ENCODE measurements around the gene PLEKHF1. TPM values are rescaled to one million over a fixed set of nuclear protein-coding genes. Genes with fewer than 3 reads are reported as not detected.

The PLEKHF1 gene
- total RNA-seq, 1 donor from 2014 or later = 44.7 TPM

DNA sequence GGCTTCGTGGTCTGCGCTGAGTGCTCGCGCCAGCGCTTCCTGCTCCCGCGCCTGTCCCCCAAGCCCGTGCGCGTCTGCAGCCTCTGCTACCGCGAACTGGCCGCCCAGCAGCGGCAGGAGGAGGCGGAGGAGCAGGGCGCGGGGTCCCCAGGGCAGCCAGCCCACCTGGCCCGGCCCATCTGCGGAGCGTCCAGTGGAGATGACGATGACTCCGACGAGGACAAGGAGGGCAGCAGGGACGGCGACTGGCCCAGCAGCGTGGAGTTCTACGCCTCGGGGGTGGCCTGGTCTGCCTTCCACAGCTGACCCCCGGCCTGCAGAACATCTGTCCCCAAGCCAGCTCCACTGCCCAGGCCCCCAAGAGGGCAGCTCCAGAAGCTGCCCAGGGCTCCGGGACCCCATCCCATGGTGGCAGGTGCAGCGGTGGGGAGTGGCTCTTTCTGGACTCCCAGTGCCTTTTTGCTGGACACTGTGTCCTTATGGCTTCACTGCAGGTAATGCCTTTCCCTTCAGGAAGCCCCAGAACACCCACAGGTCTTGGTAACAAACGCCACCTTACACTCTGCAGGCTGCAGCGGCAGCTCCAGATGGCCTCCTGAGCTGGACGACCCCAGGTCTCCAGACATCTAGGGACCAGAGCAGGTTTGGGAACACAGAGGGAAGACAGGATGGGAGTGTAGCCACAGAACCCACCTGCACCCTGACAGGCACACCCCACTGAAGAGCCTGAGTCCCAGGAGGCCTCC is 9.3 kb downstream of the PLEKHF1 start:
- ATAC-seq (no peak), DNase-seq (no peak)
- intact Hi-C loops (cut with micrococcal nuclease) = no loop called here

DNA sequence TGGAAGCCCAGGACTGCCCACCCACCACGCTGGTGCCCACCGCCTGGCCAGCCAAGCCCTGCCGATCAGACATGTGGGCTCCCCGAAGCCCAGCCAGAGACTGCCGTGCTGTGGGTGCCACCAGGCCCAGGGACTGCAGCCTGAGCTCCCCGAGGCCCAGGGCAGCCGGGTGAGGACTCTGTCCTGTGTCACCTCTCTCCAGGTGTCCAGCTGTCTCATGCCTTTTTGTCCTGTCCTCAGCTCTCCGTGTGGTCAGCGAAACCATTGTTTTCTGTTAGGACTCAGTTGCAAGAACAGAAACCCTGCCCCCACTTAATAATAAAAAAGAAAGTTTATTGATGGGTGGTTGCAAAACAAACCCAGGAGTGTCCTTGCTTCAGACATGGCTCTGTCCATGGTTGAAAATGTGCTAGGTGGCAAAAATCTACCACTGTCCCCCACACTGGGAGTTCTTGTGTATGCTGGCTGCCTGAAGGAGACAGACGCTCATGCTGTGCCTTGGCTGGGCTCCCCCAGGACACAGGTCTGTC is 9.9 kb downstream of the PLEKHF1 start:
- intact Hi-C loops (cut with micrococcal nuclease) = no loop called here
- DNase-seq = no peak
- no peak for ATAC-seq

DNA sequence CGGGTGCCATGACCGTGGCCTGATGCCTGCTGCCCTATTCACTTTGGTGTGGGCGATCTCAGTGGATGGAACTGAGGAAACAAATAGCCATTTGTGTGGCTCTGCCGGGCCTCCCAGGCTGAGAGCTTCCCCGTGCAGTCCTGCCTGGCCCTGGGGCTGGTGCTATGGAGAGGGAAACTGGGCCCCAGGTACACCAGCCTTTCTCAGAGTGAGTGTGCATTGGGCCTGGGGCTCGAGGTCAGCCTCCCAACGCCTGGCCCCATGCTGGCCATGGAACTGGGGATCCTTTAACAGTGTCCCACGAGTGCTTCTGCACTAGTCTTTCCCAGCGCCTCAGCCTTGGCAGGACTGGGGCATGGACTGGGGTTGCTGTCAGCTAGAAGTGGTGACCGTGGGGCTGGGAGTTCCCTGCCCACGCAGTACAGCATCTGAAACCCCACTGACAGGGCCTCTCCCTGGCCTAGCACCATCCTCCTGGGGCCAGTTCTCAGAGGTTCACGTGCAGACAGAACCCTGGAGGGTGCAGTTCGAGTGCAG is 10.5 kb downstream of the PLEKHF1 start:
- ATAC-seq (no peak), DNase-seq (no peak)
- intact Hi-C loops (cut with micrococcal nuclease) = no loop called here

DNA sequence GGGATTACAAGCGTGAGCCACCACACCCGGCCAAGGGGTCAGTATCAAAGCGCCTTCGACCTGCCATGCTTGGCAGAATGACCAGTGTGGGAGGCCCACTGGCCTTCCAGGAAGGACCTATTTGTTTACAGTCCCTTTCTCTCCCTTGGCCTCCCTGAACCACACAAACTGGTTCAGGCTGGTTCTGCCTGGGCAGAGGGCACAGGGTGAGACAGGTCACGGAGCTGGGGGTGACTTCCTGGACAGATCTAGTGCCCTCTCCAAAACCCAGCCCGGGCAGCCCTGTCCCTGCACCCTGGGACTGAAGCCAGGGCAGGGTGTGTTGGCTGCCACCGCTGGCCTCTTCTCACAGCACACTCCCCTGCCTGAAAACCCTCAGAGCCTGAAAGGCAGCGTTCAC is 11.3 kb downstream of the PLEKHF1 start:
- peak; percentile 68 for ATAC-seq
- intact Hi-C loops (cut with micrococcal nuclease) = no loop called here
- peak; percentile 84 for DNase-seq

DNA sequence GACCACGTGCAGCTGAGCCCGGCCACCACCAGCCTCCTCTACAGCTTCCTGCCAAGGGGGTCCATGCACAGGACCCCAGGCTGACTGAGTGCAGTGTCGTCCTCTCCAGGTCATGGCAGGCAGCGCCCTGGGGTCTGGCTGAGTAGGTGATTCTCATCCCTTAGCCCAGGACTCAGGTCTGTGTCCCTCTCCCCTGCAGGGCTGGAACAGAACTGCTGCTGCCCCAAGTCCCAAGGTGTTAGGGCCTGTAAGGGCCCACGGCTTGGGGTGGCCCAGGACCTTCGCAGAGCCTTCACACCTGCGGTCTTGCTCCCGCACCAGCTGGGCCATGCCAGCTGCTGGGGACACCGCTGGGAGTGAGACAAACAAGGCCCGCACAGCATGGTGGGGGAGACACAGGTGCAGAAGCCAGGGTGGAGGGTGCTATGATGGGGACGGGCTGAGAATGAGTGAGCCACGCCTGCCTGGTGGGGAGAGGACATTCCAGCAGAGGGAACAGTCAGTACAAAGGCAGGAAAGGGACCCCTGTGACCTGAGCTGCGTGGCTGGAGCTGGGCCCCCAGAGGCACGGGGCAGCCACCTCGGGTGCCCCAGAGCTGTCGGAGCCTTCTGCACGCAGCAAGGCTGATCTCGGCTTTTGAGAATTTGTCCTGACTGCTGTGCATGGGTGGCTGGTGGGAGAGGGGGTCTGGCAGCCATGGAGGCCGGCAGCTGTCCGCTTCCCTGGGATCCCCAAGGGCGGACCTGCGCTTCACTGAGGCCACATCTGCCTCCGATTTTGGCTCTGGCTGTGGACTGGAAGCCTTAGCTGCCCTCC is 11.9 kb downstream of the PLEKHF1 start:
- intact Hi-C loops (cut with micrococcal nuclease) = no loop called here
- ATAC-seq (peak; percentile 0), DNase-seq (no peak)

DNA sequence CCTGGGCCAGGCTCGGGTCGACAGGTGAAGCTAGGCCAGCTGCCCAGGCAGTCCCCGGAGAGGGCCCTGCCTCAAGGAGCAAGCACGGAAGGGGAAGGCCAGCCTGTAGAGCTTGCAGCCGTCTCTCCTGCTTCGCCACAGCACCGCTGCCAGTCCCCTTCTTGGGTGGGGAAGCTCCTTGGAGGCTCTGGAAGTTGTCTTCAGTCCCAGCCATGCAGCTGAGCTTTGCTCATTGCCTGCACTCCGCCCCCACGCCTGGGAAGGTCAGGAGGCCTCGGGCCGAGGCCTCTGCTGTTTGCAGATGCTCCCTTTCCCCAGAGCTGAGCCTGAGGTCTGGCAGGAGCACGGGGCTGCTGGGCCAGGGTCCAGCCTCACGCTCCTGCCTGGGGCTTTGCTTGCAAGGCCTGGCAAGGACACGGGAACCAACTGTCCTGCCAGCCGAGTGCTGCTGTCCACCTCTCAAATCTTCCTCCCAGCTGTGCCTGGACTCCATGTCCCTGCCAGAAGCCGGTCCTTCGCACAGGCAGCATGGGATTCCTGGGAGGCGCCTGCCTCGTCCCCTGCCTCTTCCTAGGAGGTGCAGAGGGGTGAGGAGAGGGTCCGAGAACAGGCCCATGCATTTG is 13.3 kb downstream of the PLEKHF1 start:
- DNase-seq (peak; percentile 93), ATAC-seq (peak; percentile 80)
- intact Hi-C loops (cut with micrococcal nuclease) = no loop called here

DNA sequence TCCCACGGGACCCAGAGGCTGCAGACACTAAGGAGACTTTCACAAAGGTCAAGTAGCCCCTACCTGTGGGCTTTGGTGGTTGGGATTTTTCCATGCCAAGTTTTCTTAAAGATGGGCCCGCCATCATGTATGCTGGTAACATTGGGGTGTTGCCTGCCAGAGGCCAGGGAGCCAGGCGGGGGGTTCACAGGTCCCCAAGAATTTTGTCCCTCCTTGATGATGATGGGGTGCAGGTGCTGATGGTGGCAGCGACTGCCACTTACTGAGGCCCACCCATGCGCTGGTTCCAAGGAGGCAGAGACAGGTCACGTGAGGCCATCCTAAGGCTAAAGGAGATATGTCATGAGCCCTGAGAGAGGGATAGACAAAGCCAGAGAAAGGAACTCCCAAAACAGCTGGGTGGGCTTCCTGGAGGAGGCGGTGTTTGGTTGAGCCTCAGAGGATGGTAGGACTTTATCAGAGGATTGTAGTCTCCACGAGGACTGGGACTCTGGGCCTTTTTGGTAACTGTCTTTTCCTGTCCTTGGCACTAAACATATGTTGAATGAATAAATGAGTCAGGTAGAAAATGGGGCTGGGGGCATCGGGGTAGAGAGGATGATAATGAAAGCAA is 14.4 kb downstream of the PLEKHF1 start:
- ATAC-seq = no peak
- intact Hi-C loops (cut with micrococcal nuclease) = no loop called here
- no peak for DNase-seq

DNA sequence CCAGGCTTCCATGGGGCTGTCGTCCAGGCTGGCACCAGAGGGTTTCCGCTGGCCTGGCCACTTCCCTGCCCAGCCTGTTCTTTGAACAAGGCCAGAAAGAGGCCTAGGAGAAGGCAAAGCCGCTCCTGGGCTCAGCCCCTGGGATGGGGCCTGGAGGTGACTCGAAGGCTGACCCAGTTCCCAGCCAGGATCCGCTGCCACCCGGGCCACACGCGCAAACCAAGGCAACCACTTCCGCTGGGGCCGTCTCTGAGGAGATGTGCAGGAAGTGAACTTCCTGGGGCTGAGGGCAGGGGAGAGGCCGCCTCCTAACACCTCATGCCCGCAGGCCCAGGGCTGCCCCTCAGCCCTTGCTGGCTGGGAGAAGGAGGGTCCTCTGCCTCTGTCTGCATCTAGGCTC is 15.2 kb downstream of the PLEKHF1 start:
- ATAC-seq = no peak
- intact Hi-C loops (cut with micrococcal nuclease) = no loop called here
- peak; percentile 66 for DNase-seq

DNA sequence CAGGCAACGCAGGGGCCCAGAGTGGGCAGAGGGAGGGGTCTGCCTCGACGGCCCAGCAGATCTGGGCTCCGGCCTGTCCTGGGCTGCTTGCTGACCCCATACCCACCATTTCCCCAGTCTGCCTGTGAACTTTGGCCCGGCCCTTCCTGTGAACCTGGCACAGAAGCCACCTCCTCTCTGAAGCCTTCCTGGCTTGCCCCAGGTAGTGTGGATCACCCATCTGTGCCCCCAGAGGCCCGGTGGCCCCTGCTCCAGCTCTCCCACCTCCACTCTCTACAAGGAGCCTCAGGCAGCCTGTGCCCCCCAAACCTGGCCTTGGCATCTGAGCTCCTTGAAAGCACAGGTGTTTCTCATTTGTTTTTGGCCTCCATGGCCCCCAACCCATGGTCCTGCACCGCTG is 15.7 kb downstream of the PLEKHF1 start:
- intact Hi-C loops (cut with micrococcal nuclease) = no loop called here
- ATAC-seq = no peak
- DNase-seq = peak; percentile 32

DNA sequence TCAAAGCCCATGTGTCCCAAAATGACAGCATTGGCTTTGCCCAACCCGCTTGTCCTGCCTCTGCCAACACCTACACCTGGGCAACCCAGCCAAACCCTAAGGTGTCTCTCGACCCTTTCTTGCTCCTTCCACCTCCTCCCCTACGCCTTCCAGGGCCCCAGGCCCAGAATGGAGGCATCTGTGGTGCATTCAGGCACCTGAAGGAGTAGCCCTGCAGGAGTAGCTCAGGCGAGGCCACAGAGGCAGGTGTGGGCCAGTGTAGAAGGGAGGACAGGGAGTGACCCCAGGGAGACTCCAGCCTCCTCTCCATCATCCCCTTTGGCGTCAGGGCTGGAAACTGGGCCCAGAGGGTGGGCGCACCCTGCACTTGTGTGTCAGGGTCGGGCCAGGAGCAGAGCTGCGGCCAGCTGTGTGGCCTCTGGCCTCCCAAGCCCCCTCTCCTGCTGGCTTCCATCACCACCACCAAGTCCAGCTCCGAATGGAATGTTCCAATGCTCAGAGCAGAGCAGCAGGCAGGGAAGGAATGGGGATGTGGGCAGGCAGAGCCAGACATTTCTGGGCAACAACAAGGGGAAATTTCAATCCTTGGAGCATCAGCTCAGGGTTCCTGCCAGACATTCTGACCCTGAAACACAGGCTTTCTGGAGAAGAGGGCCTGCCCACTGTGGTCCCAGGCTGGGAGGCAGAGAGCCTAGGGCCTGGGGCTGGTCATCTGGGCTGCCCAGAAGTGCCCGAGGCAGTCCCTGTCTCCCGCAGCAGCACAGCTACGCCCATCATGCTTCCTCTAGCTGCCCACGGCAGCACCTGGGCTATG is 16.4 kb downstream of the PLEKHF1 start:
- intact Hi-C loops (cut with micrococcal nuclease) = no loop called here
- DNase-seq (peak; percentile 47), ATAC-seq (peak; percentile 3)

DNA sequence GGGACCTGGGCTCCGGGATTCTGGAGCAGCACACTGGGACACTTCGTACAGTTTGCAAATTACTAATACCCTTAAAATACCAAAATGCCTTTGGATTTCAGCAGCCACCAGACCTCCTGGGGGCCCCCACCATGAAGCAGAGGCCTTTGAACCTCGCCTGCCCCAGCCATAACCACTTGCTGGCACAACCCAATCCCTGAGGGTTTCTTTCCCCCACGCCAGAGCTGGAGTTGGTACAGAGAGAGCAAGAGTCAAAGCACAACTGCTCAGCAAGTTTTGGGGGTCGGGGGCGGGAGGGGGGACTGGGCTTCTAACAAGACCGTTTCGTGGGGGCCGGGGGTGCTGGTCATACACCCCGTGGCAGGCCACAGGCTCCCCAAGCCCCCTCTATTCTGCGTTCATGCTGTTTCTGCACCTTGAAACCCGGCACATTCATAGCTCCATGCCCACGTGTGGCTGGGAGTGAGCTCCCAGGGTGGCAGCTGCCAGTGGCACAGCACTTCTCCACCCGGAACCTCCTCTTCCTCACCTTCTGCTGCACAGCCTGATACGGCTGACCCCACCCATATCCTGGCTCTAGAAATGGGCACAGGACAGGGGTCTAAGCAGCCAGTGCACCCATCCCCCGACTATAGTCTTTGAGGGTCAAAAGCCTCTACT is 17.1 kb downstream of the PLEKHF1 start:
- no peak for ATAC-seq
- no peak for DNase-seq
- intact Hi-C loops (cut with micrococcal nuclease) = no loop called here

DNA sequence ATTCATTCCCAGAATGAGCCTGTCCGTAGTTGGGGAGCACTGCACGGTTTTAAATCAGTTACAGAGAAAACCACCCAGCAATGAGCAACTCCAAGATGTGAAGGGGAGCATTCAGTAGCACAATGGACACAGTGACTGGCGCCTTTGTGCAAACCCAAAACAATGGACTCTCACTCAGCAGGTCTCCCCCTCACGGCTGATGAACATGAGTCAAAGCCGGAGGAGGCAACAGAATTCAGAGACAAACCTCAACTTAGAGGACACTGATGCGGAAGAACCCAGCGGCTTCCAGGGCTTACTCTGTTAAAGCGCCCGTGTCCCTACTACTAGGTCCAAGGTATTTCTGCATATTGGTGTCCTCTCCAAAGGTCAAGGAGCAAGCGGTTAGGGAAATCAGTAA is 17.7 kb downstream of the PLEKHF1 start:
- intact Hi-C loops (cut with micrococcal nuclease) = no loop called here
- no peak for DNase-seq

DNA sequence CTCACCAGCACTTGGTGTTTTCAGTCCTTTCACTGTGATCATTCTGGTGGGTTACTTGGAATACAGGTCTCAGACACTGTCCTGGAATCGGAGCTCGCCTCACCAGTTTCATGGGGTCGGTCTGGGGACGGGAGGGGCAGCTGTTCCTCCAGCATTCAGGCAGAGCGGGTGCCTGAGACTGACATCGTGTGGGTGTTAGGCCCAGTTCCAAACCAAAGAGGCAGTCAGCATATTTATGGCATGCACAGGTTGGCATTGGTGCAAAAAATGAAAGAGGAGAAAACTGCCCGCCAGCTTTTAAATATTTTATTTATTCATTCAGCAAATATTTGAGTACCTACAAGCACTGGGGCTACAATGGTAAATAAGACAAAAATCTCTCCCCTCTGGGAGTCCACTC is 20.1 kb downstream of the PLEKHF1 start:
- intact Hi-C loops (cut with micrococcal nuclease) = no loop called here
- DNase-seq = peak; percentile 44
- peak; percentile 44 for ATAC-seq

More for the DNA sequence above, 17.7 kb downstream of the PLEKHF1 start:
- no peak for ATAC-seq

DNA sequence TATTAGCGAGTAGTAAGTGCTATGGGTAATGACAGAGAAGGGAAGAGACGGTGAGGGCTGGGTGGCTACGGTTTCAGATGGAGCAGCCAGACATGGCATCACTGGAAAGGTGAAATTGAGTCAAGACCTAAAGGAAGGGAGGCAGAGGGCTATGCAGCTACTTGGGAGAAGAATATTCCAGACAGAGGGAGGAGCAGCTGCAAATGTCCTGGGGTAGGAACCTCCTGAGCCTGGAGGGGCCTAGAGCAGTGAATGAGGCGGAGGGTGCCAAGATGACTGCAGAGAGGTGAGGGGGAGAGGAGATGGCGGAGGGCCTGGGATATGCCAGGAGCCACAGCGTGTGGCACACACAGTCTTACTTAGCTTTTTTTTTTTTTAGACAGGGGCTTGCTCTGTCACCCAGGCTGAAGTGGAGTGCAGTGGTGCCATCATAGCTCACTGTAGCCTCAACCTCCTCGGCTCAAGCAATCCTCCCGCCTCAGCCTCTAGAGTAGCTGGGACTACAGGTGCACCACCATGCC is 21.1 kb downstream of the PLEKHF1 start:
- ATAC-seq (no peak), DNase-seq (no peak)

DNA sequence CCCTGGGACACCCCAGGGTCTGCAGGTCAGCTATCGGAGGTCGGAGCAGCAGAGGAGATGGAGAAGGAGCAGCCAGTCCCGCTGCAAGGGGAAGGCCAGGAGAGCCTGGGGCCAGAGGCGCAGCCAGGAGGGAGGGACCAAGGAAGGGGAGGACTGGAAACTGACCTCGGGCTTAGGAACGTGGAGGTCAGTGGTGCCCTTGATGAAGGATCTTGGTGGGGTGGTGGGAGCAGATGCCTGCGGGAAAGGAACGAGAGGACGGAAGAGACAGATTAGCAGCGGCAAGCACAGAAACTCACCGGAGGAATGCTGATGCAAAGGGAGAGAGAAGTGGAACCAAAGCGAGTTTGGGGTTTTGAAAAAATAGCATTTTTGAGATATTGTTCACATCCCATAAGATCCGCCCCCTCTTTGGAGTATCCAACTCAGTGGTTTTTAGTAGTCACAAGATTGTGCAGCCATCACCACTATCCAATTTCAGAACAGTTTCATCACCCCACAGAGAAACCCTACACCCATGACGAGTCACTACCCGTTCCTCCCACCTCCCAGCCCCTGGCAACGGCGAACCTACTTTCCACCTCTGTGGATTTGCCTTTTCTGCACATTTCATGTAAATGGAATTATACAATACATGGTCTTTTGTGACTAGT is 22.1 kb downstream of the PLEKHF1 start:
- DNase-seq = peak; percentile 39
- ATAC-seq = peak; percentile 49
- intact Hi-C loops (cut with micrococcal nuclease) = no loop called here

More for the DNA sequence above, 21.1 kb downstream of the PLEKHF1 start:
- intact Hi-C loops (cut with micrococcal nuclease) = no loop called here

DNA sequence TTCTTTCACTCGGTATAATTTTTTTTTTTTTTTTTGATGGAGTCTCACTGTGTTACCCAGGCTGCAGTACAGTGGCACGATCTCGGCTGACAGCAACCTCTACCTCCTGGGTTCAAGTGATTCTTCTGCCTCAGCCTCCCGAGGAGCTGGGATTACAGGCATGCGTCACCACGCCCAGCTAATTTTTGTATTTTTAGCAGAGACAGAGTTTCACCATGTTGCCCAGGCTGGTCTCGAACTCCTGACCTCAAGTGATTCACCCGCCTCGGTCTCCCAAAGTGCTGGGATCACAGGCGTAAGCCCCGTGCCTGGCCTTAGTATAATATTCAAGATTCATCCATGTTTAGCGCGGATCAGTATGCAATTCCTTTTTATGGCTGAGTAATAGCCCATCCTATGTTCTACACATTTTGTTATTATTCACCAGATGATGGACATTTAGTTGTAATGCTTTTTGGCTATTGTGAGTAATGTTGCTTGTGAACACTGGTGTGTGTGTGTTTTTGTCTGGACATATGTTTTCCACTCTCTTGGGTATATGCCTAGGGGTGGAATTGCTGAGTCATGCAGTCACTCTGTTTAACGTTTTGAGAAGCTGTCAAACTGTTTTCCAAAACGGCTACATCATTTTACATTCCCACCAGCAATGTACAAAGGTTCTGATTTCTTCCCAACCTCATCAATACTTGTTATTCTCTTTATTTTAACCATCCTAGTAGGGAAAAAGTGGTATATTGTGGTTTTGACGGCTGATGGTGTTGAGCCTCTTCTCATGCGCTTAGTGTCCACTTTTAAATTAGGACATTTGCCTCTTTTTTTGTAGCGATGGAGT is 22.9 kb downstream of the PLEKHF1 start:
- intact Hi-C loops (cut with micrococcal nuclease) = no loop called here
- DNase-seq (no peak), ATAC-seq (no peak)

Data from left ventricle myocardium superior (tissue), 1 donor.